ENCODE measurements around the gene BLZF1.
"Not testable (repeated sequence)": the region's sequence is repeated elsewhere in the genome, so short reads cannot be mapped to it uniquely, and the experiment has no call there.

DNA sequence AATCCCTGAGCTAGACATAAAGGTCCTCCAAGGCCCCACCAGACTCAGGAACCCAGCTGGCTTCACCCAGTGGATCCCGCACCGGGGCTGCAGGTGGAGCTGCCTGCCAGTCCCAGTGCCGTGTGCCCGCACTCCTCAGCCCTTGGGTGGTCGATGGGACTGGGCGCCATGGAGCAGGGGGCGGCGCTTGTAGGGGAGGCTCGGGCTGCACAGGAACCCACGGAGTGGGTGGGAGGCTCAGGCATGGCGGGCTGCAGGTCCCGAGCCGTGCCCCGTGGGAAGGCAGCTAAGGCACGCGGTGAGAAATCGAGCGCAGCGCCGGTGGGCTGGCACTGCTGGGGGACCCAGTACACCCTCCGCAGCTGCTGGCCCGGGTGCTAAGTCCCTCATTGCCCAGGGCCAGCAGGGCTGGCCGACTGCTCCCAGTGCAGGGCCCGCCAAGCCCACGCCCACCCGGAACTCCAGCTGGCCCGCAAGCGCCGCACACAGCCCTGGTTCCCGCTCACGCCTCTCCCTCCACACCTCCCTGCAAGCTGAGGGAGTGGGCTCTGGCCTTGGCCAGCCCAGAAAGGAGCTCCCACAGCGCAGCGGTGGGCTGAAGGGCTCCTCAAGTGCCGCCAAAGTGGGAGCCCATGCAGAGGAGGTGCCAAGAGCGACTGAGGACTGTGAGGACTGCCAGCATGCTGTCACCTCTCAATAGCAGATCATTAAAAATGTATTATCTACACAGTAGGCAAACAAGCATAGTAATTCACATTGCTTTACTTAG is 30.9 kb upstream of the BLZF1 start:
- TF ChIP-seq, protein P1, sequence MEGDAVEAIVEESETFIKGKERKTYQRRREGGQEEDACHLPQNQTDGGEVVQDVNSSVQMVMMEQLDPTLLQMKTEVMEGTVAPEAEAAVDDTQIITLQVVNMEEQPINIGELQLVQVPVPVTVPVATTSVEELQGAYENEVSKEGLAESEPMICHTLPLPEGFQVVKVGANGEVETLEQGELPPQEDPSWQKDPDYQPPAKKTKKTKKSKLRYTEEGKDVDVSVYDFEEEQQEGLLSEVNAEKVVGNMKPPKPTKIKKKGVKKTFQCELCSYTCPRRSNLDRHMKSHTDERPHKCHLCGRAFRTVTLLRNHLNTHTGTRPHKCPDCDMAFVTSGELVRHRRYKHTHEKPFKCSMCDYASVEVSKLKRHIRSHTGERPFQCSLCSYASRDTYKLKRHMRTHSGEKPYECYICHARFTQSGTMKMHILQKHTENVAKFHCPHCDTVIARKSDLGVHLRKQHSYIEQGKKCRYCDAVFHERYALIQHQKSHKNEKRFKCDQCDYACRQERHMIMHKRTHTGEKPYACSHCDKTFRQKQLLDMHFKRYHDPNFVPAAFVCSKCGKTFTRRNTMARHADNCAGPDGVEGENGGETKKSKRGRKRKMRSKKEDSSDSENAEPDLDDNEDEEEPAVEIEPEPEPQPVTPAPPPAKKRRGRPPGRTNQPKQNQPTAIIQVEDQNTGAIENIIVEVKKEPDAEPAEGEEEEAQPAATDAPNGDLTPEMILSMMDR (IDR thresholded peaks at IDR 0.05; ENCODE audit: poor library complexity): not testable (repeated sequence)
- TF ChIP-seq EZH2phosphoT487 (IDR thresholded peaks at IDR 0.05; ENCODE audit: low read depth, severe bottlenecking, unreplicated experiment); EZH2 (IDR thresholded peaks at IDR 0.05; ENCODE audit: borderline replicate concordance): not testable (repeated sequence)
